GM19372 (cell line): ENCODE measurements around the gene GPSM3.
"Not testable (repeated sequence)": the region's sequence is repeated elsewhere in the genome, so short reads cannot be mapped to it uniquely, and the experiment has no call there.

Experiments used
- ATAC-seq: cut with Tn5 transposase; IDR thresholded peaks from one replicate; pipeline ENCODE4 v1.9.1; 2021; ENCODE audit warnings: mild to moderate bottlenecking, low read depth, moderate library complexity; ENCODE audit not compliant: unreplicated experiment

GPSM3 gene

GRCh38 chr6:32203426-32204267 is 11.2 kb upstream of the GPSM3 start:
- no peak for ATAC-seq

DNA sequence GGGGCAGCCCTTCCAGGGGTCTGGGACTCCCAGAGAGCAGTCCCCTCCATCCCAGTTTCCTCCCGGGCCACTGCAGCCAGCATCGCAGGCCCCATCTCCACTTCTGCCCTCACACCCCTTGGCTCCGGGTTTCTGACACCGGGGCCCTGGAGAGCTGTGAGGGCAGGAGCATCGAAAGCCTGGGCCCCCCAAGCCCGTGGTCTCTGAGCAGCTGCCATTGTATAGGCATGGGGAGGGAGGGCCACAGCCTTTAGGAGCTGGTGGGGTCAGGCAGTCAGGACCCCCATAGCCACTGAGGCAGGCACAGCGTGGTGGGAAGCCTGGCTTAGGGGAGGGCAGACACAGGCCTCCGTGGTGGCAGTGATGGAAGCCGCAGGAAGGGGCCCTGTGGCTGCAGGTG is 9.7 kb upstream of the GPSM3 start:
- ATAC-seq = no peak

- no peak for ATAC-seq
Observed at GRCh38 chr6:32200711-32201475, 8.4 kb upstream of the GPSM3 start.

DNA sequence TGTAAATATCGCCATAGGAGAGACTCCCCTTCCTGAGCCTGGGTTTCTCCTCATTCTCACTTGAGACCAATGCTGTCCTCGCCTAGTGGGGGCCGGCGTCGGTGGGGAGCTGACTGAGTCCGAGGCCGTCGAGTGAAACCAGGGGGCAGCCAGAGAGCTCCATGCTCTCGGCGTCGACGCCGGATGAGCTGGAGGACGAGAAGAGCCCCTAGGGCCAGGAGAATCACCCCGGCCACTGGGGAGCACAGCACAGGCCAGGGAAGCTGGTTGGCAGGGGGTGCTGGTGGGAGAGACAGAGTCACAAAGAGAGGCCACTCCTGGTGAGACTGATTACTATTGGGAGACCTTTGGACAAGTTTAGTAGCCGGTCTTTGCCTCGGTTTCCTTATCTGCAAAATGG is 6.4 kb upstream of the GPSM3 start:
- ATAC-seq = no peak

- no peak for ATAC-seq
Observed at GRCh38 chr6:32198345-32198696, 5.9 kb upstream of the GPSM3 start.

DNA sequence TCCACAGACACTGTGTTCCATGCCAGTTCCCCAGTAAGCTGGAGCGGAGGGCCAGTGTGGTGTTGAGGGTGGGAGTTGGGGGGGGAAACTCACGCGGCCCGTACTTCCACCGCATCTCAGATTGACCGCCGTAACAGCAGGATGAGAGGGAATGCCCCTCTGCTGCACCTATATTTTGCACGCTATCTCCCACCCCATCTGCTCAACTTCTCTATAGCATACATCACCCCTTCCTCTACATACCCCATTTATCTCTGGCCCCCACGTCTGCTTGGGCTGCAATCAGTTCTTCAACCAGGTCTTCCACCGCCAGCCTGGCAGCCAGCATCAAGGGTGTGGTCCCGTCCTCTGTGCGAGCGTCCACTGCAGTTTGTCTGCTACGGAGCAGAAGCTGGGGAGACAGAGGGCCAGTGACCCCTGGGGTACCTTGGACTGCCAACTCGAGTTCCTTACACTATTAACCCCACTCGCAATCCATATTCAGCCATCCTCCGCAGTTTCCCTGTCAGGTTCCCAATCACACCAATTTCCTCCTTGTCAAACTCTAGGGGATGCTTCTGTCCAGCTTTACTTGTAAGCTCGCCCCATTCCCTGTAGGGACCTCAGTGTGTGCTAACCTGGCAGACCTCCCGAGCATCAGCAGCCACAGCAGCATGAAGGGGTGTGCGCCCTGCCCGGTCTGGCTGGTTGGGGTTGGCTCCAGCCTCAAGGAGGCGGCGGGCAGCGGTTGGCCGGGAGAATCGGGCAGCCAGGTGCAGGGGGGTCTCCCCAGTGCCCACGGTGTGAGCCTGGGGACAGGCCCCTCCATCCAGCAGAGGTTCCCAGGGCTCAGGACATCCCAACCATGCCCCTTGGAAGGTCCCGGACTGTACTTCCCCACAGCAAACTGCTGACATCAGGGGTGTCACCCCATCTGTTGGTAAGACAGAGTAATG is 4.5 kb upstream of the GPSM3 start:
- ATAC-seq = no peak

GRCh38 chr6:32195902-32196681 is 3.6 kb upstream of the GPSM3 start:
- peak; percentile 83 for ATAC-seq

- ATAC-seq = peak; percentile 70
Observed at GRCh38 chr6:32195652-32195901, 3.1 kb upstream of the GPSM3 start.

DNA sequence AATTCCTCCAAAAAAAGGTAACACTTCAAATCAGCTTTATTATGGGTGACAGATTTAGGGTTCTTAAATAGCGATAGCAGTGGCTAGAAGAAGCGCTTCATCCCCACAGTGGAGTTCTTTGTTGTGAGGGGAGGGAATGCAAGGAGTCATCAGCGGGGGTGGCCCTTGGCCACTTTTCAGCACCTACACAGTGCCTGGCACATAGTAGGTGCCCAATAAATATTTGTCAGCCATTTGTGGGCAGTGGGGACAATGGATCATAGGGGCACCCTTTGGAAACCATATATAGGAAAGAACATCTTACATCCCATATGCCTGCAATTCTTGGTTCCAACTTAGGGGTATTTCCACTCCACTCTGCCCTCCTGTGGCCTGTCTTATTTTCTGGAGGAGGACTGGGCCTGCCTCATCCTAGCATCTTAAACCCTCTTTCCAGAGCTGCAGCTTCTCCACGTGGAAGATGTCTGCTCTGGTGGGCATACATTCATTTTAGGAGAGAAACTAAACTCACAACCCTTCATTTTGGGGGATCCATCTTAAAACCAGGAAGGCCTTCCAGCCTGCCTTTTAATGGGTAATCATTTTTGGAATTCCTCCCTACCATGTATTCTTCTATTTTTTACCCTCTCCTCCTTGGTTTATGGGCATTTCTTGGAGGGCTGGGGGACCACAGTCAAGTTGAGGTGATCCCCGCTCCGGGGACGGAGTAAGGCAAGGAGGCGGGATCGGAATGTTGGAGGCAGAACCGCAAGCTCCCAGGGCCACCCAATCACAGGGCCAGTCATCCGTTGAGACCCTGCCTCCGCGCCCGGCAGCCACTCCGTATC is 2.6 kb upstream of the GPSM3 start:
- no peak for ATAC-seq

DNA sequence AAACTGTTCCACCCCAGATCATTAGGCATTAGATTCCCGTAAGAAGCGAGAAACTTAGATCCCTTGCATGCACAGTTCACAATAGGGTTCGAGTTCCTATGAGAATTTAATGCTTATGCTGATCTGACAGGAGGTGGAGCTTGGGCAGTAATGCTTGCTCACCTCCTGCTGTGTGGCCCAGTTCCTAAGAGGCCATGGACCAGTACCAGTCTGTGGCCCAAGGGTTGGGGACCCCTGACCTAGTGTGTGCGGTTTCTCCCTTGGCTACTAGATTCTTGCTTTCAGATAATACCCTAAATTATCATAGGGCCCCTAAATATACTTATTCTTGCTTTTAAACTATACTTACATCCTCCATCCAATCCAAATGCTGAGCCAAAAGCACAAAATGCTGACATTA is 1.9 kb upstream of the GPSM3 start:
- no peak for ATAC-seq

DNA sequence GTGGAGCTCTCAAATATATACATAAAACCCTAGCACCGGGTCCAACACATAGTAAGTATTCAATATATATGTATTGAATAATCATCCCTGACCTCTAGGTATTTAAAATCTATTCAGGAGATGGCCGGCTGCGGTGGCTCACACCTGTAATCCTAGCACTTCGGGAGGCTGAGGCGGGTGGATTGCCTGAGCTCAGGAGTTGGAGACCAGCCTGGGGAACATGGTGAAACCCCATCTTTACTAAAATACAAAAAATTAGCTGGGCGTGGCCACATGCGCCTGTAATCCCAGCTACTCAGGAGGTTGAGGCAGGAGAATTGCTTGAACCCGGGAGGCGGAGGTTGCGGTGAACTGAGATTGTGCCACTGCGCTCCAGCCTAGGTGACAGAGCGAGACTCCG is 653 bp upstream of the GPSM3 start:
- not testable (repeated sequence) for ATAC-seq

DNA sequence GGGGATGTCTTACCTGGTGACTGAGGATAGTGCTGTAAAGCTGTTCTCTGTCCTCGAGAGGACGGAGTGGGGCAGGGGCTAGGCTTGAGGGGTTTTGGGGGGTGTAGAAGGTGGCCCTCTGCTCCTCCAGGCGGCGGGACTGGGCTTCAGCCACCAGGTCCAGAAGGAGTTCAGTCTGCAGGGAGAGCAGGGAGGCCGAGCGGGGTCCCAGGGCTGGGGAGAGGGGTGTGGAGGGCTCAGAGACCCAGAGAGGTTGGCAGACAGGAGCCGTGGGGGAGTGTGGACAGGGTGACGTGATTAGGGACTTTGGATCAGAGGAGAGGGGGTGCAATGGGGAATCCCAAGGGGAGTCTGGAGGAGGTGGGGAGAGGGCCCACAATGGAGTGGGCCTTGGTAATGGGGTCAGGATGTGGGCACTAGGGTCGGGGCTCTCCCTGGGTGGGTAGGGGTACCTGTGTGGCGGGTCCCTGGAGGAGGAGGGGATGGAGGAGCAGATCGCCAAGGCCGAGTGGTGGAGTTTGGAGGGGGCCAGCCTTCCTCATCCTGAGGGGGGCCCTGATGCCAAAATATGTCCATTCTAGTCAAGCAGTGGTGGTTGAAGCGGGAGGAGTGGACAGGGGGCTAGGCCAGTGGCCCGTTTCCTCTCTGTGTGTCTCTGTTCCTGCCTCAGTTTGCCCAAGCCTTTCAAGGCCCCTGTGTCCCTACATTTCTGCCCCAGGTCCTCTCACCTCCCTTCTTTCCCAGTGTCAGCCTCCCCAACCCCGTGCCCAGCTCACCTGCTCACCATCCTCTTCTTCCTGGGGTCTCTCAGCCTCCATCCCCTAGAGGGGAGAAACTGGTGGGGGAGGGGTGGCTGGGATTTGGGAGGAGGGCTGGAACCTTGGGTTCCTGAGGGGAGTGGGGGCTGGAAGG is 491 bp downstream of the GPSM3 start:
- no peak for ATAC-seq

DNA sequence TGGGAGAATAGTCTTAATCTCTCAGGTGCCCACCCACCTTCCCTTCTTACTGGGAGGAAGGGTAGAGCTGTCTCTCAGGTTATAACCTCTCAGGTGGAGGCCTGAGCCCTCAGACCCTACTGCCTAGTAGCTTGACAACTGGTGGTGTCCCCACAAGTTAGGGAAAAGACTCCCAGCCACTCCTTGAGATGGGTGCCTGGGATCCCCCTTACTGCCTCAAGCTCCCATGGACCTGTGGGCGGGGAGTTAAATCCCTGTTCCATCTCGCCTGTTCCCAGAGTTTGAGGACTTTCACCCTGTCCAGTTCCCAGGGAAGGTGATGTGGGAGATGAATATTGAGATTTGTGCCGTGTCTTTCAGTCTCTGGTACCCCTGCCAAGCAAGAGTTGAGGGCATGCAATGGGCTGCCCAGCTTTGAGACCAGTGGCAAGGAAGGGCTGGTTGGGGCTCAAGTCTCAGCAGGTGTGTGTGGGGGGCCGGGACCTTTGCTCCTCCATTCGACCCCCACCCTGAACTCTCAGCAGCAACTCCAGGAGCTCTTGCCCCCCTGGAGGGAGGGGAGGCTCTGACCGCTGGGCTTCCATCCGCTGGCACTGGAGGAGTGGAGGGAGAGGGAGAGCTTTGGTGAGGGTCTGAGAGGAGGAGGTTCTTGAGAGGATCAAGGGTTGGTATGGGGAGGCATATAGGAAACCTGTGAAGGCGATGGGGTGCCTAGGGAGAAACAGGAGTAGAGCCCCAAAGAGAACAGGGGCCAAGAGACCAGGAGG is 1.3 kb downstream of the GPSM3 start:
- ATAC-seq = no peak

DNA sequence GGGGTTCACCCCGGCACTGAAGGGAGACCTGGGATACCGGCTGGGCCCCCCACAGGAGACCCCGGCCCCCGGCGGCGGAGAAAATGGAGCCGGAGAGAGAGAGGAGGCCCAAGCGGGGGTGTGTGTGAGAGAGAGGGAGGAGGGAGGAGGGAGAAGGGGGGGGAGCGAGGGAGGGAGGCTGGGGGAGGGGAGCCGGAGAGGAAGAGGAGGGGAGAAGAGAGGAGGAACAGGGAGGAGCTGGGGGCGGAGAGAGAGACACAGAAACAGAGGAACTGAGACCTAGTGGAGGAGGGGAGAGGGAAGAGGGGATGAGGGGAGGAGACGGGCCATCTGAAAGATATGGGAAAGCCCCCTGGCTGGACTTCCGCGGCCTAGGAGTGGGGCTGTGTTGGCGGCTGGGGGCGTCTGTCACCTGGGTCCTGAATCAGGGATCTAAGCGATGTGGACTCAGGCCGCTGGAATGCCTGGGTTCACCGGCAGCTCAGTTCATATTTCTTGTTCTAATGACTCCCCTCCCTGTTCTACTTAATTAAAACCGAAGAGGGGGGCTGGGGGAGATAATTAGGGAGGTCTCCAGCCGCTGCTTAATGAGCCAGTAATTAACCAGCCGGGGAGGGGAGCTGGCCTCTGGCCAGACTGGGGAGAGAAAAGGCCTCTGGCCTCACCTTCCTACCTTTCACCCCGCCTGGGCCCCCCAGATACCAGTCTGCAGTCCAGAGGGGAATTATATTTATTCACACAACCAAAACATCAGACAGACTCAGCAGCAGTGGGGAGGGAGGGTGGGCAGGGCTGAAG is 2.2 kb downstream of the GPSM3 start, which contains the start of gene PBX2:
Gene PBX2, minus strand, starts transcription at position 149 of the 798 bp plus-strand sequence. CDS start 287 bp downstream, outside the sequence.
- peak; percentile 59 for ATAC-seq

DNA sequence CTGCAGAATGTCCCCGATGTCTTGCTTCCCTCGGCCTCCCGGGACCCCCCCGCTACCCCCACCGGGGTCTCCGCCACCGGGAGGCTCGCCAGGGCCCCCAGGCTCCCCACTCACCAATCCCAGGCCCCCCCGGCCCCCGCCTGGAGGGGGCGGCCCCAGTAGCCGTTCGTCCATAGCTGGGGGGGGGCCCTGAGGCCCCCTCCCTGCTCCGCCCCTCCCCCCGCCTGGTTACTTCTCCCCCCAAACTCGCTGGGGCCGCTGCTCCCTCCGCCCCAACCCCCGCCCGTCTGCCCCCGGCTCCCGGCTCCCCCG is 2.7 kb downstream of the GPSM3 start:
- no peak for ATAC-seq

DNA sequence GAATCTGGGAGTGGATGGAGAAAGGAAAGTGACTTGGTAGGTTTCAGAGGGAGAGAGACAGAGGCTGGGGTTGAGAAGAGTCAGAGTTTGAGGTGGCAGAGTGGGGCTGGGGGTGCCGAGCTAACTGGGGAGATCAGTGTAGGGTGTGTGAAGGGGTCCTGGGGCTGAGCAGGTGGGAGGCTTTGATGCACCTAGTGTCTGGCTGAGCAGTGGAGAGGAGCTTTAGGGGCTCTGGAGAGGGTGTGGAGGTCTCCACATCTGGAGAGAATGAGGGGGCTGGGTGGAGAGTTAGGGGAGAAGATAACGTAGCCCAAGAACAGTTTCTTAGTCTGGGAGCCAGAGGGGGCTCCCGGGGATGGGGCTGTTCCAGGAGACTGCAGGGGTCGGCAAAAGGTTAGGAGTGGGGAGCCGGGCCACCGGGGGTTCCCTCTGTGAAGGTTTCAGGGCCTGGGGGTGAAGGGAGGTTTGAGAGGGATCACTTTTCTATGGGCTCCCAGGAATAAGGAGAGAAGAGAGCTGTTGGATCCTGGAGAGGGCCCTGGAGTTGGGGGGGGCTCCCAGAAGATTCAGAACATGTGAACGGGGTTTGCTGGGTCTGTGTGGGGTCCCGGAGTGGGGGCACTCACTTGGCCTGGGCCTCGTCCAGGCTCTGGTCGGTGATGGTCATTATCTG is 3.2 kb downstream of the GPSM3 start:
- no peak for ATAC-seq
